HG03064 (cell line): ENCODE results near the gene PAMR1.
"Not testable (repeated sequence)": the region's sequence is repeated elsewhere in the genome, so short reads cannot be mapped to it uniquely, and the experiment has no call there.

Experiments
- ATAC-seq: cut with Tn5 transposase; IDR thresholded peaks from one replicate; pipeline ENCODE4 v1.9.1; 2021; ENCODE audit warnings: low read depth; ENCODE audit not compliant: unreplicated experiment

Gene PAMR1

DNA sequence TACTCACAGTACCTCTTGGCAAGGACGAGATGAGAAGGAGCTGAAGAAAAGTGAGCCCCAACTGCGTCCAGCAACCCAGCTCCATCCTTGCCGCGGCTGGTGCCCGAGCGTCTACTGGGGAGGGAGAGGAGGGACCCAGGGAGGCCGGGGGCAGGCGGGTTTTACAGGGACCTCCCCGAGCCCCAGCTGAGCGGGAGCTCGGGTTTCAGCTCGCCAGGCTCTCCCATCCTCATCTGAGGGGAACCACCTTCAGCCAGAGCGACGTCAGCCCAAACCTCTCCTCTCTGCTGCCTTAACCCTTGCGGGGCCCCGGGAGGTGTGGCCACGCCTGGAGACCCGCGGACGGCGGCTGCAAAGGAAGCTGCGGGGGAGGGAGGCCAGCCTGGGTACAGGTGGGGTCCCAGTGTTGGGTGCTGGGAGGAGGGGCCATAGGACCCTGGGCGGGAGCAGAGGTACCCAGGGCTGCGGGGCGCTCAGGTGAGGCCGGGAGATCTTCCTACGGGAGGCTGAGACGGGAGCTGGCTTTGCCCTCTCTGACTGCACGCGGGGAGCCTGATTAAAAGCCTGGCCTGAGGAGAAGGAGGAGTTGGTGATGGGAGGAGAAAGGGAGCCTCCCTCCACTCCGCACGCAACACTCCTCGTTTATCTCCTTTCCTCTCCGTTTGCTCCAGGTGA is at the start of gene PAMR1:
PAMR1 (minus strand) TSS at position 116 of the 675 bp plus-strand sequence; CDS start at position 85, 31 bp downstream.
- ATAC-seq = no peak

- no peak for ATAC-seq
These were observed 46.3 kb upstream of the PAMR1 start for GRCh38 chr11:35571696-35572095.

DNA sequence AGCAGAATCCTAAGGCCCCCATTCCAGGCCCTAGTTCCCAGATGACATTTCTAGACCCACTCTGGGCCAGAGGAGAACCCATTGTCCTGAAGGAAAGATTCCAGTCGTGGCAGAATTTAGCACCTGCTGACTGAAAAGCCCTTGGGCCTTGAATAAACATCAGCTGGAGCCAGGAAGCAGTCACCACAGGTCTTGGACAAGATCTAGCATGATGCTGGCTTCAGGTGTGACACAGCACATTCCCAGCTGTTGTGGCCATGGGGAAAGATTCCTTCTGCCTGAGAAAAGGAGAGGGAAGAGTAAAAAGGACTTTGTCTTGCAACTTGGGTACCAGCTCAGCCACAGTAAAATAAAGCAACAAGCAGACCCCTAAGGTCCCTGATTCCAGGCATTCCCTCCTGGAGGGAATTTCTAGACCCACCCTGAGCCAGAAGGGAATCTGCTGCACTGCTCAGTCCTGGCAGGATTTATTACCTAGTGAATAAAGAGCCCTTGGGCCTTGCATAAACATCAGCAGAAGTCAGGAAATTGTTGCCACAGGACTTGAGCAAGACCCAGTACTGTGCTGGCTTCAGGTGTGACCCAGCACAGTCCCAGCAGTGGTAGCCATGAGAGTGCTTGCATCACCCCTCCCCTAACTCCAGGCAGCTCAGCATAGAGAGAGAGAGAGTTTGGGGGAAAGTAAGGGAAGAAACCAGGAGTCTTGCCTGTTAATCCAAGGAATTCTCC is 42.5 kb upstream of the PAMR1 start:
- ATAC-seq = no peak

DNA sequence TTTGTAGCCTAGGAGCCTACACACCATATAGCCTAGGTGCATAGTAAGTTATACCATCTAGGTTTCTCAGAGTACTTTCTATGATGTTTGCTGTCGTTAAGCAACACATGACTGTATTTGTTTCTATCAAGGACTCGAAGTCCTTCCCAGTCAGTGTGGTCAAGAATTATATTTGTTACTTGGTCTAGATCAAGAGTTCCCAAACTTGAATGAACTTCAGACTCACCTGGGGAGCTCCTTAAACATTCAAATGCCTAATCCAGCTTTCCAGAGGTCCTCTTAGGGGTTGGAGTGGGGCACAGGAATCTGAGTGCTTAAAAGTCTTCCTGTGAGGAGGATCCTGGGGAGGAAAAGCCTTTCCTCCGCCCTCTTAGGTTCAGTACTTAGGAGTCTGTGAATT is 41.5 kb upstream of the PAMR1 start:
- no peak for ATAC-seq

- ATAC-seq = no peak
These were observed 40.8 kb upstream of the PAMR1 start for GRCh38 chr11:35566181-35566580.

GRCh38 chr11:35564245-35564595 is 38.8 kb upstream of the PAMR1 start:
- ATAC-seq = no peak

- ATAC-seq = no peak
These were observed 38.2 kb upstream of the PAMR1 start for GRCh38 chr11:35563484-35564244.

DNA sequence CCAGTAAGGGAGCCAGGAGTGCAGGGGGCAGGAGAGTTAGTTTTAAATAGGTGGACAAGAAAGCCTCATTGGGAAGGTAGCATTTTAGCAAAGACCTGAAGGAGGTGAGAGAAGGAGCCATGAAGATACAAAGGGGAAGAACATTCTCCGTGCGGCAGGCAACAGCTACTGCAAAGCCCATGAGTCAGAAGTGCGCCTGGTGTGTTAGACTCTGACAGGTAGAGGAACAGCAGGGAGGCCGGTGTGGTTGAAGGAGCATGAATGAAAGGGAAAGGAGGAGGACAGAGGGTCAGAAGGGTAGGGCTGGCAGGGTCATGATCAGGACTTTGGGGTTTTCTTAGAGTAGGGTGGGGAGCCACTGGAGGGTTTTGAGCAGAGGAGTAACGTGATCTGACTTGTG is 34.5 kb upstream of the PAMR1 start:
- no peak for ATAC-seq

- ATAC-seq = no peak
These were observed 33.1 kb upstream of the PAMR1 start for GRCh38 chr11:35558513-35558912.

- no peak for ATAC-seq
These were observed 30.1 kb upstream of the PAMR1 start for GRCh38 chr11:35555488-35555887.

DNA sequence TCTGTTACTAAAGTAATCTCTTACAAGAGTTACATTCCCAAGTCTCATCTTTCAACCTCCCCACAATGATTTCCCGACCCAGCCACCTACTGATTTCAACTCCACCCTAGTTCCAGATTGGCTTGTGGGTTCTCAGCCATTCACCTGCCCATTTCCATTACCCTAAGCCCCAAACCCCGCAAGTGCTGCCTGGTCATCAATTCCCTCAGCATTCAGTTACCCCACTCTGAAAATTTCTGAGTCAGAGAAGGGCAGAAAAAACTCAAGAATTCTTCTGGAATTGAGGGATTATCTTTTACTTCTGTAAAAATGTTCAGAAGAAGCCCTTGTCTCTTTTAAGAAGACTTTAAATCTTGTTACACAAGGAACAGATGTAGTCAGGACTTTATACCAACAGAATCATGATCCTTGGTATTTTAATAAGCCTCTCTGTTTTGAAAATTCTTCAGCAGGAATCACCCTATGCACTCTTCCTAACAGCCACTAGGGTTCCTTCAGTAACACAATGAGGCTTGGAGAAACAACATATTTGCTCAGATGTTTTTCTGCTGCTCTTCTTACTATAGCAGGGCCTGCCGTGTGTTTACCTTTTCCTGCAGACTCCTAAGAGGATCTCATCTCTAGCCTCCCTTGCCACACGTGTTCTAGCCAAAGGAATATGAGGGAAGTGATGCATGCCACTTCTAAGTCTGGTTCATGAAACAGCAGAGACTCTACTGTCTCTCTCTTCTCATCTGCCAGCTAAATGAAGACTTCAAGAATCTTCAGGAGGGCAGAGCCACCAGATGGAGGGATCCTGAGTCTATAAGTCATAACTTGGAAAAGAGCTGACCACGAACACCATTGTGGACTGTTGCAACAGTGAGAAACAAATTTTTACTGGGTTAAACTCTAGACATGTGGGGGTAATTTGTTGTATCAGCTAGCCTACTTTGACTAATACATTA is 29.3 kb upstream of the PAMR1 start:
- ATAC-seq = no peak

- ATAC-seq = no peak
These were observed 28.4 kb upstream of the PAMR1 start for GRCh38 chr11:35553831-35554230.

- ATAC-seq = no peak
These were observed 27.6 kb upstream of the PAMR1 start for GRCh38 chr11:35553021-35553420.

DNA sequence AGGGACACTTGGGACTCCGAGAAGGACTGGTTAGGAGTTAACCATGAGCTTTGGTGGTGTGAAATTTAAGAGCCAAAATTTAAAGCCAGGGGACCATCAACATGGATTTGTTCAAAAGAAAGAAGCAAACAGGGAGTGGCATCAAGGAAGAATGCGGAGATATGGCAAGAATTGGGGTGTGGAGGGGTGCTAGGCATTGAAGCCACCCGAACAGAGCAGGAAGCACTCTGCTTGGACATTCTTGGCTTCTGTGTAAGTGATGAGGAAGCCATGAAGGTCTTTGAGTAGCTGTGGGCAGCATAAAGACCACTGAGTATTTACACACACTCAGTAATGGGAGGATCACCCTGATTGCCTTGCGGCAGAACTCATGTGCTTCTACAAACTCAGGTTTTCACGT is 27.2 kb upstream of the PAMR1 start:
- no peak for ATAC-seq

DNA sequence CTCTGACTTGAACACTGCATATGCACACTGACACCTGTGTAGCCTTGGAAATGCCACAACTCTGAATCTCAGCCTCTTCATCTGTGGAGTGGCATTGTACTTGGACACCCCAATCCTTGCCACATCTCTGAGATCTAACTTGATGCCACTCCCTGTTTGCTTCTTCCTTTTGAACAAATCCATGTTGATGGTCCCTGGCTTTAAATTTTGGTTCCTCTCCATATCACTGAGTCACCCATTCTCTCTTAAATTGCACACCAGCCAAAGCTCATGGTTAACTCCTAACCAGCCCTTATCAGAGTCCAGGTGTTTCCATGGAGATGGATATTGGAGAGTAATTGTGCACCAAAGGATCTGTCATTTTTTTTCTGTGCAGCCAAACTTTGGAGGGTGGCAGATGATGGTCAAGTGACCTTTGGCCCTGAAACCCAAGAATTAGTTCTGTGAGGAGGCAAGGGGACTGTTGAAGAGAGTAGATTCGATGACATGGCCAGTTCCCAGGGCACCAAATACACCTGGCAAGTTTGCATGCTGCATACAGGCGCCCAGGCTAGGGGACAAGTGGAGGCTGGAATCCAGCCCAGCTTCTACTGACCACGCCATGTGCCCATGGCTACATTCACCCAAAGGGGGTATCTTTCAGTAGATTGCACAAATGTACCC is 25.1 kb upstream of the PAMR1 start:
- no peak for ATAC-seq

- no peak for ATAC-seq
These were observed 24.4 kb upstream of the PAMR1 start for GRCh38 chr11:35549787-35550186.

GRCh38 chr11:35548925-35549561 is 23.6 kb upstream of the PAMR1 start:
- ATAC-seq = no peak

GRCh38 chr11:35547995-35548394 is 22.6 kb upstream of the PAMR1 start:
- ATAC-seq = not testable (repeated sequence)

GRCh38 chr11:35546317-35546716 is 20.9 kb upstream of the PAMR1 start:
- no peak for ATAC-seq
